ENCODE data around the gene TBC1D20.
"Not testable (repeated sequence)": the region's sequence is repeated elsewhere in the genome, so short reads cannot be mapped to it uniquely, and the experiment has no call there.

Gene TBC1D20

GRCh38 chr20:478010-478948, 15.9 kb upstream of the TBC1D20 start:
- no peak for DNase-seq
- intact Hi-C loops (cut with DNase I) = loop anchor here (2.0 kb wide), 1 partner anchor 47 kb away; no protein-coding TSS in a partner anchor

GRCh38 chr20:476561-477249, 14.4 kb upstream of the TBC1D20 start:
- DNase-seq; intact Hi-C loops (cut with DNase I): not testable (repeated sequence)

- intact Hi-C loops (cut with DNase I) = no loop called here
- no peak for DNase-seq
These were observed 13.4 kb upstream of the TBC1D20 start for GRCh38 chr20:475463-476357.

- intact Hi-C loops (cut with DNase I) = no loop called here
These were observed 12.2 kb upstream of the TBC1D20 start for GRCh38 chr20:474581-474980.

GRCh38 chr20:472889-473292, 10.6 kb upstream of the TBC1D20 start:
- peak in 1 of 10 donors; percentile 57 for DNase-seq
- intact Hi-C loops (cut with DNase I) = no loop called here

More at GRCh38 chr20:474581-474980, 12.2 kb upstream of the TBC1D20 start:
- DNase-seq = no peak

GRCh38 chr20:472137-472846, 10.0 kb upstream of the TBC1D20 start:
- intact Hi-C loops (cut with DNase I) = no loop called here
- DNase-seq = no peak

- no peak for DNase-seq
- intact Hi-C loops (cut with DNase I) = no loop called here
These were observed 7.6 kb upstream of the TBC1D20 start for GRCh38 chr20:469746-470490.

- no peak for DNase-seq
- intact Hi-C loops (cut with DNase I) = no loop called here
These were observed 5.4 kb upstream of the TBC1D20 start for GRCh38 chr20:467755-468154.

- intact Hi-C loops (cut with DNase I) = loop anchor here (1.0 kb wide), 1 partner anchor 82 kb away; the partner anchor contains the start of gene CSNK2A1
- DNase-seq = peak; percentile 25 to 93 (median 40)
These were observed 807 bp downstream of the TBC1D20 start for GRCh38 chr20:461254-462198.

GRCh38 chr20:460707-461106, 1.6 kb downstream of the TBC1D20 start:
- intact Hi-C loops (cut with DNase I) = no loop called here
- DNase-seq = peak in 1 of 10 donors; percentile 46

- intact Hi-C loops (cut with DNase I) = no loop called here
- DNase-seq = no peak
These were observed 2.2 kb downstream of the TBC1D20 start for GRCh38 chr20:460180-460579.

GRCh38 chr20:458776-459175, 3.6 kb downstream of the TBC1D20 start:
- DNase-seq = peak in 1 of 10 donors; percentile 74
- intact Hi-C loops (cut with DNase I) = no loop called here

GRCh38 chr20:454951-455350, 7.4 kb downstream of the TBC1D20 start:
- DNase-seq = no peak
- intact Hi-C loops (cut with DNase I) = no loop called here

- DNase-seq = peak in 1 of 10 donors; percentile 43
- intact Hi-C loops (cut with DNase I) = not testable (repeated sequence)
These were observed 10.3 kb downstream of the TBC1D20 start for GRCh38 chr20:452021-452420.

- DNase-seq = peak in 1 of 10 donors; percentile 34
- intact Hi-C loops (cut with DNase I) = no loop called here
These were observed 16.6 kb downstream of the TBC1D20 start for GRCh38 chr20:445514-446336.

GRCh38 chr20:444862-445426, 17.4 kb downstream of the TBC1D20 start:
- DNase-seq = peak in 2 of 10 donors; percentile 71 to 77
- intact Hi-C loops (cut with DNase I) = no loop called here

GRCh38 chr20:444117-444516, 18.2 kb downstream of the TBC1D20 start:
- DNase-seq = peak in 1 of 10 donors; percentile 15
- intact Hi-C loops (cut with DNase I) = no loop called here

Data from posterior cingulate gyrus (tissue), 11 donors.